ENCODE data around the gene JPH3.
"Not testable (repeated sequence)": the region's sequence is repeated elsewhere in the genome, so short reads cannot be mapped to it uniquely, and the experiment has no call there.

JPH3 gene

GRCh38 chr16:87657621-87658192 is 55.4 kb downstream of the JPH3 start:
- DNase-seq: peak; percentile 22

GRCh38 chr16:87658564-87659225 is 56.4 kb downstream of the JPH3 start:
- no peak for DNase-seq

GRCh38 chr16:87661561-87661960 is 59.3 kb downstream of the JPH3 start:
- peak; percentile 51 for DNase-seq

GRCh38 chr16:87662254-87663204 is 60.2 kb downstream of the JPH3 start:
- no peak for DNase-seq

- no peak for DNase-seq
Observed at GRCh38 chr16:87664792-87665191, 62.5 kb downstream of the JPH3 start.

GRCh38 chr16:87665193-87665592 is 62.9 kb downstream of the JPH3 start:
- no peak for DNase-seq

GRCh38 chr16:87666919-87667318 is 64.6 kb downstream of the JPH3 start:
- DNase-seq: no peak

GRCh38 chr16:87667443-87667842 is 65.1 kb downstream of the JPH3 start:
- no peak for DNase-seq

GRCh38 chr16:87667946-87668345 is 65.6 kb downstream of the JPH3 start:
- DNase-seq: no peak

GRCh38 chr16:87669672-87670071 is 67.4 kb downstream of the JPH3 start:
- DNase-seq: no peak

GRCh38 chr16:87671221-87671620 is 68.9 kb downstream of the JPH3 start:
- DNase-seq: no peak

- no peak for DNase-seq
Observed at GRCh38 chr16:87671715-87672270, 69.5 kb downstream of the JPH3 start.

- no peak for DNase-seq
Observed at GRCh38 chr16:87674419-87674818, 72.1 kb downstream of the JPH3 start.

- DNase-seq: no peak
Observed at GRCh38 chr16:87675111-87675719, 72.9 kb downstream of the JPH3 start.

- no peak for DNase-seq
Observed at GRCh38 chr16:87677830-87678229, 75.5 kb downstream of the JPH3 start.

- no peak for DNase-seq
Observed at GRCh38 chr16:87678618-87679017, 76.3 kb downstream of the JPH3 start.

GRCh38 chr16:87679593-87680271 is 77.4 kb downstream of the JPH3 start:
- DNase-seq: no peak

GRCh38 chr16:87680272-87680644 is 78.0 kb downstream of the JPH3 start:
- DNase-seq: no peak

GRCh38 chr16:87681051-87681602 is 78.8 kb downstream of the JPH3 start:
- DNase-seq: not testable (repeated sequence)

GRCh38 chr16:87681981-87682570 is 79.8 kb downstream of the JPH3 start:
- DNase-seq: peak; percentile 51

- no peak for DNase-seq
Observed at GRCh38 chr16:87682852-87683399, 80.6 kb downstream of the JPH3 start.

Measured in activated CD4-positive, alpha-beta T cell treated with anti-CD3 and anti-CD28 coated beads for 48 hours (primary cell).